ENCODE measurements around the gene LGMN. TPM values are rescaled to one million over a fixed set of nuclear protein-coding genes. Genes with fewer than 3 reads are reported as not detected.

The LGMN gene
- total and polyA plus RNA-seq, 9 of the 15 experiments (the other 6 are each of a cell fraction or from before 2014, with no cell fraction given), result 0.05 to 1.4 (median 0.43) TPM; not detected in 2

DNA sequence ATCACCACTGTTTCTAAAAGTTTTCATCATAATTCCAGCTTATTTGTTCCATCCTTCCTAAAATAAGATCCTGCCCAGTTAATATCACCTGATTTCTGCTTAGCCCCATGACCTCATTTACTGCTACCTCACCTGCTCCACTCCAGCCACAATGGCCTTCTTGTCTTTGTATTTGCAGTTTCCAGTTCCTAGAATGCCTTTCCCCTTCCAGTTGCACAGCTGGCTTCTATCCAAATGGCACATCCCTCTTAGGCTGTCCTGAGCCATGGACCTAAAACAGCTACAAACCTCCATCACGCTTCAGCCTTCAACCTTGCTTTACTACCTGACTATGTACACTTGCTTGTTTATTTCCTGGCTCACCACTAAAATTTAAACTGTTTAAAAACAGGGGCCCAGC lies 6.5 kb upstream of the LGMN start:
- FAIRE-seq, result no peak
- Histone ChIP-seq H3K4me2 (ENCODE audit: insufficient read depth, low read length) (no peak overlapping the region), H3K9me1 (ENCODE audit: control insufficient read depth, insufficient read depth, low read length) (no peaks in the 10 kb centered on the region), H2AFZ (ENCODE audit: low read depth, low read length) (no peak overlapping the region), H3K27me3 (ENCODE audit: control insufficient read depth in 2 of 2, insufficient read depth in 2 of 2, low read length in 2 of 2) (no peaks in the 10 kb centered on the region), H4K20me1 (replicated peaks; ENCODE audit: control insufficient read depth, insufficient read depth, low read length) (no peaks in the 10 kb centered on the region), H3K79me2 (ENCODE audit: control insufficient read depth, insufficient read depth, low read length) (no peaks in the 10 kb centered on the region), H3K9me3 (replicated peaks; ENCODE audit: control insufficient read depth, insufficient read depth, low read depth, low read length) (no peaks in the 10 kb centered on the region), H3K27ac (ENCODE audit: extremely low read depth, low read depth, low read length) (no peak overlapping the region), H3K4me3 (no peak overlapping the region), H3K4me1 (replicated peaks in 1 of 2; ENCODE audit: control insufficient read depth in 2 of 2, insufficient read depth in 2 of 2, low read length in 2 of 2) (peaks cover 0 to 9% of the 10 kb centered on the region in 2 experiments; a peak in 2 of 5 replicates), H3K9ac (ENCODE audit: insufficient read depth in 1 of 2, low read depth in 2 of 2, low read length in 2 of 2) (no peak overlapping the region), H3K36me3 (ENCODE audit: control insufficient read depth, insufficient read depth, low read length) (no peaks in the 10 kb centered on the region)
- BruUV-seq (replicated peaks), result no TSS peak
- ChIA-PET POLR2A (interaction anchor here (0.6 to 1.1 kb wide), 2 partner anchors 22 to 45 kb away, joined by 3 read pairs; no protein-coding TSS in a partner anchor), CTCF (ENCODE audit: low intra/inter-chr PET ratio) (no interaction called here)
- intact Hi-C loops (cut with micrococcal nuclease), result no loop called here
- in situ Hi-C loops (cut with MboI), result no loop called here
- no peak for ATAC-seq
- peak in 1 of 4 experiments; percentile 10 for DNase-seq (ENCODE audit: extremely low read depth in 1 of 4, low spot score in 3 of 4)
- 63% methylated on average over 1 of the region's 1 CpG for WGBS (ENCODE audit: insufficient coverage, low coverage, missing lambda C conversion rate)
- TF ChIP-seq ZC3H11A (IDR thresholded peaks at IDR 0.05; ENCODE audit: low read depth, low read length), result no peak
- no peak for TF ChIP-seq TAF15 (IDR thresholded peaks at IDR 0.05; ENCODE audit: low read depth, low read length)
- no peak for TF ChIP-seq THRA (IDR thresholded peaks at IDR 0.05)
- no peak for TF ChIP-seq ZNF830 (CRISPR knock-in tag; IDR thresholded peaks at IDR 0.05)
- TF ChIP-seq ARID1B (IDR thresholded peaks at IDR 0.05), result no peak
- TF ChIP-seq NEUROD1 (IDR thresholded peaks at IDR 0.05; ENCODE audit: borderline replicate concordance, low read depth, low read length, partially characterized antibody), result no peak
- no peak for TF ChIP-seq U2AF1 (optimal IDR thresholded peaks at IDR 0.05; ENCODE audit: low read depth, low read length)
- TF ChIP-seq TBP (optimal IDR thresholded peaks at IDR 0.05; ENCODE audit: low read depth, low read length), result no peak
- TF ChIP-seq ARNT (IDR thresholded peaks at IDR 0.05), result no peak
- TF ChIP-seq KLF13 (tag; IDR thresholded peaks at IDR 0.05; ENCODE audit: borderline replicate concordance, low read depth), result no peak
- TF ChIP-seq ZBTB1 (CRISPR knock-in tag; IDR thresholded peaks at IDR 0.05; ENCODE audit: borderline replicate concordance, low read depth), result no peak
